Measurements from ENCODE around the gene MOSPD3.

Gene MOSPD3

GRCh38 chr7:100583132-100584053, 28.9 kb upstream of the MOSPD3 start:
- Histone ChIP-seq H3K4me2 (ENCODE audit: low read depth, low read length, poor library complexity, severe bottlenecking) (peak overlapping the region; percentile 76), H3K79me2 (ENCODE audit: insufficient read depth, low read length) (peaks cover 19% of the 10 kb centered on the region)

DNA sequence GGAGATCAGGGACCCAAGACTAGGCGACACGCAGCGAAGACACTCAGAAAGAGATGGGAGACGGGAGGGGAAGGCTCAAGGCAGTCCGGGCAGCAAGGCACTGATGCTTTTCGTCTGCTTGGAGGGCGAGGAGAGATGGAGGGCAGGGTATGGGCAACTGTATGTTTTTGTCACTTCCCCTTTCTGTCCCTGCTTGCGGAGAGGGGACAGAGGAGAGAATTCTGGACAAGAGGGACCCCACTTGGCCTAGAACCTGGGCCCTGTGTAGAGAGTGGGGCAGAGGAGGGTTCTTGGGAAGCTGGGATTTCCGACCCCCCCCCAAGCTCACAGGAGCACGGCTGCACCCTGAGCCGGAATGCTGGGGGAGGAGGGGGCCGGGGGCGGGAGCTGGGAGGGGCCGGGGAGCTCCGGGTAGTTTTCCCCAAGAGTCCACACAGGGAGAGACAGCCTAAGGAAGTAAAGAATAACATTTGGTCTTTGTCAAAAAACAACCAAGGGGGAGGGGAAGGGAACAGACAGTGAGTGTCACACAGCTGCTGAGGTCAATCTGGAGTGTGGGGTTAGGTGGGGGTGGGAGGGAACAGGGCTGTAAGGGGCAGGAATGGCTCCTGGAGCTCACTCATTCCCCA, 28.2 kb upstream of the MOSPD3 start:
- no peaks in the 10 kb centered on the region for H3K9me3 ChIP-seq (ENCODE audit: insufficient read depth, low read length)
- peak overlapping the region; percentile 81 for H3K9ac ChIP-seq (ENCODE audit: low read length)

More at GRCh38 chr7:100583132-100584053, 28.9 kb upstream of the MOSPD3 start:
- Histone ChIP-seq H3K27ac (ENCODE audit: low read depth, low read length) (peak overlapping the region; percentile 80), H3K4me3 (ENCODE audit: insufficient read depth, low read length, poor library complexity, severe bottlenecking) (peak overlapping the region; percentile 41), H3K9me3 (ENCODE audit: insufficient read depth, low read length) (no peaks in the 10 kb centered on the region), H3F3A (ENCODE audit: insufficient read depth) (peaks cover 9% of the 10 kb centered on the region; the same call in 1 of the 2 replicates), H4K20me1 (ENCODE audit: low read depth, low read length) (no peaks in the 10 kb centered on the region), H3K9me2 (replicated peaks; ENCODE audit: insufficient read depth, low read length) (no peaks in the 10 kb centered on the region), H3K9ac (ENCODE audit: low read length) (peak overlapping the region; percentile 81), H3K36me3 (ENCODE audit: low read length) (no peaks in the 10 kb centered on the region), H2AFZ (ENCODE audit: low read depth, low read length, severe bottlenecking) (peak overlapping the region; percentile 29), H3K27me3 (ENCODE audit: low read length) (no peaks in the 10 kb centered on the region)
- TF ChIP-seq CTCF (IDR thresholded peaks at IDR 0.05; ENCODE audit: insufficient read depth, low read length, poor library complexity, severe bottlenecking) (no peak), EZH2phosphoT487 (conservative IDR thresholded peaks at IDR 0.05; ENCODE audit: low read length) (no peak)

More for the DNA sequence above, 28.2 kb upstream of the MOSPD3 start:
- no peaks in the 10 kb centered on the region for H3K27me3 ChIP-seq (ENCODE audit: low read length)
- H3K27ac ChIP-seq (ENCODE audit: low read depth, low read length), result peak overlapping the region; percentile 80
- TF ChIP-seq EZH2phosphoT487 (conservative IDR thresholded peaks at IDR 0.05; ENCODE audit: low read length) (no peak), CTCF (IDR thresholded peaks at IDR 0.05; ENCODE audit: insufficient read depth, low read length, poor library complexity, severe bottlenecking) (no peak)
- no peaks in the 10 kb centered on the region for H3K9me2 ChIP-seq (replicated peaks; ENCODE audit: insufficient read depth, low read length)
- peak overlapping the region; percentile 29 for H2AFZ ChIP-seq (ENCODE audit: low read depth, low read length, severe bottlenecking)
- H3K36me3 ChIP-seq (ENCODE audit: low read length), result no peaks in the 10 kb centered on the region
- H3K4me3 ChIP-seq (ENCODE audit: insufficient read depth, low read length, poor library complexity, severe bottlenecking), result peak overlapping the region; percentile 76
- peaks cover 9% of the 10 kb centered on the region; the same call in 1 of the 2 replicates for H3F3A ChIP-seq (ENCODE audit: insufficient read depth)
- H3K4me2 ChIP-seq (ENCODE audit: low read depth, low read length, poor library complexity, severe bottlenecking), result peak overlapping the region; percentile 76
- no peaks in the 10 kb centered on the region for H4K20me1 ChIP-seq (ENCODE audit: low read depth, low read length)
- peaks cover 19% of the 10 kb centered on the region for H3K79me2 ChIP-seq (ENCODE audit: insufficient read depth, low read length)
